HEK293 (cell line): ENCODE data around the gene MED4.

Experiments
- FEZF1 ChIP-seq: fragments of 450-650 bp; formaldehyde crosslinking; IDR thresholded peaks from 2 replicates; pipeline ENCODE4 v1.5.1; 2016; ENCODE audit warnings: missing biosample characterization, missing genetic modification characterization
- GLIS2 ChIP-seq: fragments of 450-650 bp; formaldehyde crosslinking; IDR thresholded peaks from 2 replicates; pipeline ENCODE4 v1.5.1; 2016; ENCODE audit warnings: missing biosample characterization, missing genetic modification characterization
- MZF1 ChIP-seq: fragments of 450-650 bp; formaldehyde crosslinking; IDR thresholded peaks from 2 replicates; pipeline ENCODE4 v1.5.1; 2017; ENCODE audit warnings: missing biosample characterization, missing genetic modification characterization, borderline replicate concordance
- PBX3 ChIP-seq: sonication (generic); formaldehyde crosslinking; IDR thresholded peaks from 2 replicates; pipeline ENCODE4 v1.8.1; 2022; ENCODE audit warnings: mild to moderate bottlenecking, moderate library complexity, missing genetic modification reagents
- REPIN1 ChIP-seq: fragments of 450-650 bp; formaldehyde crosslinking; IDR thresholded peaks from 2 replicates; pipeline ENCODE4 v1.5.1; 2017; ENCODE audit warnings: missing biosample characterization, missing genetic modification characterization, low read depth
- REST ChIP-seq: fragments of 450-650 bp; formaldehyde crosslinking; IDR thresholded peaks from 2 replicates; pipeline ENCODE4 v1.5.1; 2016; ENCODE audit warnings: missing biosample characterization, missing genetic modification characterization
- SCRT1 ChIP-seq: fragments of 450-650 bp; formaldehyde crosslinking; IDR thresholded peaks from 2 replicates; pipeline ENCODE4 v1.5.1; 2016; ENCODE audit warnings: missing biosample characterization, missing genetic modification characterization, borderline replicate concordance
- SETDB1 ChIP-seq: IDR thresholded peaks from one replicate; pipeline ENCODE4 v1.6.1; 2017; ENCODE audit warnings: mild to moderate bottlenecking, low read length, moderate library complexity, mixed read lengths; ENCODE audit not compliant: insufficient read length
- SP7 ChIP-seq: fragments of 450-650 bp; formaldehyde crosslinking; IDR thresholded peaks from 2 replicates; pipeline ENCODE4 v1.5.1; 2016; ENCODE audit warnings: missing biosample characterization, missing genetic modification characterization
- ZBTB44 ChIP-seq: fragments of 450-650 bp; IDR thresholded peaks from 2 replicates; pipeline ENCODE4 v1.5.1; 2018; ENCODE audit warnings: missing biosample characterization, mild to moderate bottlenecking, missing genetic modification characterization
- ZEB2 ChIP-seq: fragments of 450-650 bp; formaldehyde crosslinking; IDR thresholded peaks from 2 replicates; pipeline ENCODE4 v1.5.1; 2016; ENCODE audit warnings: missing biosample characterization, missing genetic modification characterization
- ZNF155 ChIP-seq: fragments of 450-650 bp; formaldehyde crosslinking; IDR thresholded peaks from 2 replicates; pipeline ENCODE4 v1.5.1; 2016; ENCODE audit warnings: missing biosample characterization, missing genetic modification characterization
- ZNF214 ChIP-seq: fragments of 450-650 bp; formaldehyde crosslinking; IDR thresholded peaks from 2 replicates; pipeline ENCODE4 v1.5.1; 2017; ENCODE audit warnings: missing biosample characterization, mild to moderate bottlenecking, missing genetic modification characterization, borderline replicate concordance
- ZNF223 ChIP-seq: fragments of 450-650 bp; formaldehyde crosslinking; IDR thresholded peaks from 2 replicates; pipeline ENCODE4 v1.5.1; 2016; ENCODE audit warnings: missing biosample characterization, missing genetic modification characterization
- ZNF23 ChIP-seq: fragments of 450-650 bp; formaldehyde crosslinking; IDR thresholded peaks from 2 replicates; pipeline ENCODE4 v1.5.1; 2016; ENCODE audit warnings: missing biosample characterization, missing genetic modification characterization, borderline replicate concordance
- ZNF362 ChIP-seq: fragments of 450-650 bp; formaldehyde crosslinking; IDR thresholded peaks from 2 replicates; pipeline ENCODE4 v1.5.1; 2016; ENCODE audit warnings: missing biosample characterization, missing genetic modification characterization
- ZNF37A ChIP-seq: fragments of 450-650 bp; IDR thresholded peaks from 2 replicates; pipeline ENCODE4 v1.5.1; 2018; ENCODE audit warnings: missing biosample characterization, missing genetic modification characterization
- ZNF394 ChIP-seq: fragments of 450-650 bp; formaldehyde crosslinking; IDR thresholded peaks from 2 replicates; pipeline ENCODE4 v1.5.1; 2016; ENCODE audit warnings: missing biosample characterization, missing genetic modification characterization, mild to moderate bottlenecking, moderate library complexity, borderline replicate concordance
- ZNF426 ChIP-seq: fragments of 450-650 bp; formaldehyde crosslinking; IDR thresholded peaks from 2 replicates; pipeline ENCODE4 v1.5.1; 2017; ENCODE audit warnings: missing biosample characterization, missing genetic modification characterization, mild to moderate bottlenecking, inconsistent platforms, moderate library complexity
- ZNF473 ChIP-seq: fragments of 450-650 bp; formaldehyde crosslinking; IDR thresholded peaks from 2 replicates; pipeline ENCODE4 v1.5.1; 2017; ENCODE audit warnings: missing biosample characterization, missing genetic modification characterization
- ZNF488 ChIP-seq: fragments of 450-650 bp; formaldehyde crosslinking; IDR thresholded peaks from 2 replicates; pipeline ENCODE4 v1.5.1; 2016; ENCODE audit warnings: missing biosample characterization, missing genetic modification characterization
- ZNF692 ChIP-seq: fragments of 450-650 bp; formaldehyde crosslinking; IDR thresholded peaks from 2 replicates; pipeline ENCODE4 v1.5.1; 2016; ENCODE audit warnings: missing biosample characterization, missing genetic modification characterization
- ZNF768 ChIP-seq: fragments of 450-650 bp; formaldehyde crosslinking; IDR thresholded peaks from 2 replicates; pipeline ENCODE4 v1.5.1; 2018; ENCODE audit warnings: missing biosample characterization, mild to moderate bottlenecking, missing genetic modification characterization
- ZNF777 ChIP-seq: fragments of 450-650 bp; formaldehyde crosslinking; IDR thresholded peaks from 2 replicates; pipeline ENCODE4 v1.5.1; 2017; ENCODE audit warnings: missing biosample characterization, missing genetic modification characterization, borderline replicate concordance
- ZNF785 ChIP-seq: fragments of 450-650 bp; formaldehyde crosslinking; IDR thresholded peaks from 2 replicates; pipeline ENCODE4 v1.5.1; 2016; ENCODE audit warnings: missing biosample characterization, missing genetic modification characterization
- ZNF791 ChIP-seq: fragments of 450-650 bp; formaldehyde crosslinking; IDR thresholded peaks from 2 replicates; pipeline ENCODE4 v1.5.1; 2016; ENCODE audit warnings: missing biosample characterization, missing genetic modification characterization
- ZNF843 ChIP-seq: fragments of 450-650 bp; formaldehyde crosslinking; IDR thresholded peaks from 2 replicates; pipeline ENCODE4 v1.5.1; 2016; ENCODE audit warnings: missing biosample characterization, missing genetic modification characterization
- ZSCAN5A ChIP-seq: fragments of 450-650 bp; formaldehyde crosslinking; IDR thresholded peaks from 2 replicates; pipeline ENCODE4 v1.5.1; 2016; ENCODE audit warnings: missing biosample characterization, missing genetic modification characterization

The MED4 gene

GRCh38 chr13:48037346-48038173 is 57.3 kb downstream of the MED4 start, which contains the start of gene NUDT15 (continued):
- peak; percentile 84 for TF ChIP-seq REST (tag by site-specific recombination)
- no peak for TF ChIP-seq ZNF473 (tag by site-specific recombination)
- TF ChIP-seq ZNF785 (tag by site-specific recombination), result no peak
- TF ChIP-seq ZNF155, result no peak
- peak; percentile 89 for TF ChIP-seq SP7
- TF ChIP-seq ZNF426 (tag by site-specific recombination), result no peak
- TF ChIP-seq ZNF214 (tag by site-specific recombination), result no peak
- TF ChIP-seq SETDB1, result peak; percentile 55
- no peak for TF ChIP-seq ZNF223 (tag by site-specific recombination)
- TF ChIP-seq ZNF362, result no peak
- no peak for TF ChIP-seq ZNF768 (tag by site-specific recombination)
- TF ChIP-seq FEZF1 (tag by site-specific recombination), result peak; percentile 74
- peak; percentile 93 for TF ChIP-seq ZSCAN5A (tag by site-specific recombination)
- no peak for TF ChIP-seq REPIN1 (tag by site-specific recombination)
- 0 out of 2 replicates have a peak, but pooled peaks have one; percentile 36 for TF ChIP-seq ZNF692
- TF ChIP-seq ZNF843, result no peak
- TF ChIP-seq ZNF488 (tag by site-specific recombination), result no peak
- TF ChIP-seq MZF1 (tag by site-specific recombination), result 0 out of 2 replicates have a peak, but pooled peaks have one; percentile 37
- no peak for TF ChIP-seq ZNF394 (tag by site-specific recombination)
- peak; percentile 33 for TF ChIP-seq ZBTB44
- peak; percentile 96 for TF ChIP-seq ZEB2 (tag by site-specific recombination)
- TF ChIP-seq ZNF777, result no peak
- no peak; the same call in 1 of the 2 replicates for TF ChIP-seq PBX3 (CRISPR knock-in tag)
- no peak for TF ChIP-seq ZNF23
- no peak for TF ChIP-seq ZNF791 (tag by site-specific recombination)
- no peak for TF ChIP-seq SCRT1 (tag by site-specific recombination)
- no peak for TF ChIP-seq ZNF37A (tag by site-specific recombination)
- TF ChIP-seq GLIS2 (tag by site-specific recombination), result peak; percentile 5; the same call in 1 of the 2 replicates
